A549 (cell line): ENCODE data around the gene CACNA1C.

Experiments
- CEBPB ChIP-seq, 2 experiments: fragments of >200 bp in 1 of 2; sonication (Bioruptor Twin) in 1 of 2; formaldehyde crosslinking in 1 of 2; IDR thresholded peaks; 2 replicates each; pipeline ENCODE4 v1.6.1; 2012 to 2016
- CHD4 ChIP-seq: fragments of 200-600 bp; sonication (generic); IDR thresholded peaks from 2 replicates; pipeline ENCODE4 v1.6.1; 2016; ENCODE audit warnings: antibody characterized with exemption, mild to moderate bottlenecking, borderline replicate concordance
- EP300 ChIP-seq, 2 experiments: fragments of >200 bp; sonication (Bioruptor Twin); formaldehyde crosslinking; IDR thresholded peaks; 2 replicates in 1 of 2; 3 replicates in 1 of 2; pipeline ENCODE4 v1.6.1; 2016 to 2017
- HDAC2 ChIP-seq: fragments of 200-600 bp; sonication (generic); IDR thresholded peaks from 2 replicates; pipeline ENCODE4 v1.6.1; 2016
- JUN ChIP-seq, 2 experiments: fragments of >200 bp; sonication (Bioruptor Twin); formaldehyde crosslinking; IDR thresholded peaks; 2 replicates in 1 of 2; 3 replicates in 1 of 2; pipeline ENCODE4 v1.6.1; 2016 to 2017
- KDM5A ChIP-seq: fragments of 200-600 bp; sonication (generic); IDR thresholded peaks from 2 replicates; pipeline ENCODE4 v1.6.1; 2016; ENCODE audit warnings: antibody characterized with exemption, mild to moderate bottlenecking
- MAZ ChIP-seq: fragments of 150-350 bp; IDR thresholded peaks from 2 replicates; pipeline ENCODE4 v1.6.1; 2014; ENCODE audit warnings: antibody characterized with exemption, low read depth, low read length, borderline replicate concordance
- POLR2A ChIP-seq: IDR thresholded peaks from 2 replicates; pipeline ENCODE4 v1.6.1; 2012; ENCODE audit warnings: mild to moderate bottlenecking, low read length
- RAD21 ChIP-seq, 2 experiments: fragments of >200 bp in 1 of 2; sonication (Bioruptor Twin) in 1 of 2; formaldehyde crosslinking in 1 of 2; IDR thresholded peaks in 1 of 2; conservative IDR thresholded peaks in 1 of 2; 2 replicates in 1 of 2; 3 replicates in 1 of 2; pipeline ENCODE4 v1.6.1; 2012 to 2018; ENCODE audit warnings: inconsistent platforms in 1 of 2
- SMC3 ChIP-seq: fragments of >200 bp; sonication (Bioruptor Twin); formaldehyde crosslinking; IDR thresholded peaks from 3 replicates; pipeline ENCODE4 v1.6.1; 2018; ENCODE audit warnings: inconsistent platforms
- TF ChIP-seq, protein P1 (sequence below): fragments of >200 bp; sonication (Bioruptor Twin); formaldehyde crosslinking; IDR thresholded peaks from 3 replicates; pipeline ENCODE4 v1.5.1; 2016
- TF ChIP-seq, protein P2 (sequence below): fragments of 200-600 bp; sonication (generic); IDR thresholded peaks from 2 replicates; pipeline ENCODE4 v1.6.1; 2016; ENCODE audit warnings: antibody characterized with exemption, mild to moderate bottlenecking, moderate library complexity
- TF ChIP-seq, protein P3 (sequence below): IDR thresholded peaks from 2 replicates; pipeline ENCODE4 v1.6.1; 2012
- TF ChIP-seq, protein P4 (sequence below): IDR thresholded peaks from 2 replicates; pipeline ENCODE4 v1.6.1; 2012; ENCODE audit warnings: low read depth, borderline replicate concordance

DNA sequence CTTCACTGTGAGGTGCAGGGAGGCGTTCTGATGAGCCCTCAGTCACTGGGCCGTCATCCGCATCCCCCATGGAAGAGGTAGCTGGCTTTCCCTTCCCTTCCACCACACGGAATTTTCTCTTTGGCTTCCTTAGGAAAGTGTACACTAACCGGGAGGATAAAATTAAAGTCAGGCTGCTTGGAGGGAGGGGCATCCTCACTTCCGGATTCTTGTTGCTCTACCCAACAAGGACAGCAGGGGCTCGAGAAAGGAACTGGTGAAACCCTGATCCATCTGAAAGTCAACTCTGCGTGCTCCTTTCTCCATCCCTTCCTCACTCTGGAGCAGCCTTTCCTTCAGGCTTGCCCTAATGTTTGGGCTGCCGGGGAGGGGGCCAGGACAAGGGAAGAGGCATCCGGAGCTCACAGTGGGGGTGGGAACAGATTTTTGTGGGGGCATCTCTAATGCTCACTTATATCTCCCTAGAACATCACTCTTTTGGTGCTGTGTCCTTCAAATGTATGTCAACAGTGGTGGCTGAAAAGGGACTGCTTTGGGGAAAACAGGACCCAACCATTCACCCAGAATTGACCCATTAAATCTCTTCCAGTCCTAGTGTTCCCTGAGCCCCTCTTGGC is 640.6 kb downstream of the CACNA1C start:
- TF ChIP-seq, protein P1, sequence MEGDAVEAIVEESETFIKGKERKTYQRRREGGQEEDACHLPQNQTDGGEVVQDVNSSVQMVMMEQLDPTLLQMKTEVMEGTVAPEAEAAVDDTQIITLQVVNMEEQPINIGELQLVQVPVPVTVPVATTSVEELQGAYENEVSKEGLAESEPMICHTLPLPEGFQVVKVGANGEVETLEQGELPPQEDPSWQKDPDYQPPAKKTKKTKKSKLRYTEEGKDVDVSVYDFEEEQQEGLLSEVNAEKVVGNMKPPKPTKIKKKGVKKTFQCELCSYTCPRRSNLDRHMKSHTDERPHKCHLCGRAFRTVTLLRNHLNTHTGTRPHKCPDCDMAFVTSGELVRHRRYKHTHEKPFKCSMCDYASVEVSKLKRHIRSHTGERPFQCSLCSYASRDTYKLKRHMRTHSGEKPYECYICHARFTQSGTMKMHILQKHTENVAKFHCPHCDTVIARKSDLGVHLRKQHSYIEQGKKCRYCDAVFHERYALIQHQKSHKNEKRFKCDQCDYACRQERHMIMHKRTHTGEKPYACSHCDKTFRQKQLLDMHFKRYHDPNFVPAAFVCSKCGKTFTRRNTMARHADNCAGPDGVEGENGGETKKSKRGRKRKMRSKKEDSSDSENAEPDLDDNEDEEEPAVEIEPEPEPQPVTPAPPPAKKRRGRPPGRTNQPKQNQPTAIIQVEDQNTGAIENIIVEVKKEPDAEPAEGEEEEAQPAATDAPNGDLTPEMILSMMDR = no peak
- TF ChIP-seq, protein P2, sequence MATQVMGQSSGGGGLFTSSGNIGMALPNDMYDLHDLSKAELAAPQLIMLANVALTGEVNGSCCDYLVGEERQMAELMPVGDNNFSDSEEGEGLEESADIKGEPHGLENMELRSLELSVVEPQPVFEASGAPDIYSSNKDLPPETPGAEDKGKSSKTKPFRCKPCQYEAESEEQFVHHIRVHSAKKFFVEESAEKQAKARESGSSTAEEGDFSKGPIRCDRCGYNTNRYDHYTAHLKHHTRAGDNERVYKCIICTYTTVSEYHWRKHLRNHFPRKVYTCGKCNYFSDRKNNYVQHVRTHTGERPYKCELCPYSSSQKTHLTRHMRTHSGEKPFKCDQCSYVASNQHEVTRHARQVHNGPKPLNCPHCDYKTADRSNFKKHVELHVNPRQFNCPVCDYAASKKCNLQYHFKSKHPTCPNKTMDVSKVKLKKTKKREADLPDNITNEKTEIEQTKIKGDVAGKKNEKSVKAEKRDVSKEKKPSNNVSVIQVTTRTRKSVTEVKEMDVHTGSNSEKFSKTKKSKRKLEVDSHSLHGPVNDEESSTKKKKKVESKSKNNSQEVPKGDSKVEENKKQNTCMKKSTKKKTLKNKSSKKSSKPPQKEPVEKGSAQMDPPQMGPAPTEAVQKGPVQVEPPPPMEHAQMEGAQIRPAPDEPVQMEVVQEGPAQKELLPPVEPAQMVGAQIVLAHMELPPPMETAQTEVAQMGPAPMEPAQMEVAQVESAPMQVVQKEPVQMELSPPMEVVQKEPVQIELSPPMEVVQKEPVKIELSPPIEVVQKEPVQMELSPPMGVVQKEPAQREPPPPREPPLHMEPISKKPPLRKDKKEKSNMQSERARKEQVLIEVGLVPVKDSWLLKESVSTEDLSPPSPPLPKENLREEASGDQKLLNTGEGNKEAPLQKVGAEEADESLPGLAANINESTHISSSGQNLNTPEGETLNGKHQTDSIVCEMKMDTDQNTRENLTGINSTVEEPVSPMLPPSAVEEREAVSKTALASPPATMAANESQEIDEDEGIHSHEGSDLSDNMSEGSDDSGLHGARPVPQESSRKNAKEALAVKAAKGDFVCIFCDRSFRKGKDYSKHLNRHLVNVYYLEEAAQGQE = no peak
- TF ChIP-seq EP300 (IDR thresholded peaks at IDR 0.05) (no peak), POLR2A (no peak), HDAC2 (no peak), SMC3 (no peak), MAZ (no peak), JUN (IDR thresholded peaks at IDR 0.05) (no peak), KDM5A (no peak), RAD21 (conservative IDR thresholded peaks at IDR 0.05 in 1 of 2, IDR thresholded peaks at IDR 0.05 in 1 of 2) (no peak), CHD4 (no peak), CEBPB (IDR thresholded peaks at IDR 0.05) (no peak)
- TF ChIP-seq, protein P3, sequence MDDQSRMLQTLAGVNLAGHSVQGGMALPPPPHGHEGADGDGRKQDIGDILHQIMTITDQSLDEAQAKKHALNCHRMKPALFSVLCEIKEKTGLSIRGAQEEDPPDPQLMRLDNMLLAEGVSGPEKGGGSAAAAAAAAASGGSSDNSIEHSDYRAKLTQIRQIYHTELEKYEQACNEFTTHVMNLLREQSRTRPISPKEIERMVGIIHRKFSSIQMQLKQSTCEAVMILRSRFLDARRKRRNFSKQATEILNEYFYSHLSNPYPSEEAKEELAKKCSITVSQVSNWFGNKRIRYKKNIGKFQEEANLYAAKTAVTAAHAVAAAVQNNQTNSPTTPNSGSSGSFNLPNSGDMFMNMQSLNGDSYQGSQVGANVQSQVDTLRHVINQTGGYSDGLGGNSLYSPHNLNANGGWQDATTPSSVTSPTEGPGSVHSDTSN = no peak
- TF ChIP-seq, protein P4, sequence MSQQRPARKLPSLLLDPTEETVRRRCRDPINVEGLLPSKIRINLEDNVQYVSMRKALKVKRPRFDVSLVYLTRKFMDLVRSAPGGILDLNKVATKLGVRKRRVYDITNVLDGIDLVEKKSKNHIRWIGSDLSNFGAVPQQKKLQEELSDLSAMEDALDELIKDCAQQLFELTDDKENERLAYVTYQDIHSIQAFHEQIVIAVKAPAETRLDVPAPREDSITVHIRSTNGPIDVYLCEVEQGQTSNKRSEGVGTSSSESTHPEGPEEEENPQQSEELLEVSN = no peak
